Astrocyte of the cerebellum (primary cell): ENCODE measurements around the gene ANKRD13B.

Source experiments
- DNase-seq: peaks from one replicate; pipeline ENCODE4 v3.0.0-alpha.2; 2011; ENCODE audit warnings: low read depth
- H3K4me3 ChIP-seq: 2 replicates; pipeline ENCODE4 v1.5.1; 2011; ENCODE audit warnings: mild to moderate bottlenecking, low read depth, low read length, moderate library complexity
- CTCF ChIP-seq: IDR thresholded peaks from 2 replicates; pipeline ENCODE4 v1.5.1; 2012; ENCODE audit warnings: low read length, low read depth, moderate library complexity, mild to moderate bottlenecking; ENCODE audit errors: missing control alignments
- in situ Hi-C: cut with HindIII; loops from 2 replicates; pipeline ENCODE4 v1.10.0; 2017; ENCODE audit warnings: low sequenced_read_pairs

ANKRD13B gene

DNA sequence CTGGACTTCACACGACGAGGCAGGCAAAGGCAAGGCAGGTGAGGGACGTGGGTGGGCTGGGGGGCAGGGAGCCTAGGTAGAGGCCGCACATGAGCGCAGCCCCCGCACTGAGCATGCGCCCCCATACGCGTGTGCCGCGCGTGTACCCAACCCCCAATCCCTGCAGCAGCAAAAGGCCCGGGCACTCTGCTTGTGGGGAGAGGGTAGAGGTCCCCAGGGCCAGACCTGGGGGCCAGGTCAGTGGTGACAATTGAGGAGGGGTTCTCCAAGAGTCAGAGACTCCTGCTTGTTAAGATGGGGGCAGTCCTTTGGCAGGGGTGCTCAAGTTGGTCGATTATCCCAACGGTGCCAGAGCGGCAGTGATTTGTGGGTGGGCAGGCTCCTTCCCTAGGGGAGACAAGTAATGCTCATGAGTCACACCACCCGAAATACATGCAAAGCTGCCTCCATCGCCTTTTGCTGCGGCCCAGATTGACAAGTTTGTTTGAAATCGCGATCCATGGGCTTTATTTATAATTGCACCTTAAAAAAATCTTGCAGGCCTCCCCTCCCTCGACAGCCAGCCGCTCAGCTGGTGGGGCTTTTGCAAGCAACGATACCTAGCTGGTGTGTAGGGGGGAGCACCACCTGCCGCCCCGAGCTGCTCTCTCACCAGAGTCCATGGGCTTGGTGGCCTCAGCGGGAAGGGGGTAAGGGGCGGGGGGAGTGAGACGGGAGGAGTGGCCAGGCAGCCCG, 2.4 kb upstream of the ANKRD13B start:
- no peak for DNase-seq
- no peak for TF ChIP-seq CTCF
- H3K4me3 ChIP-seq = peak overlapping the region; percentile 44
- in situ Hi-C loops = no loop called here

- TF ChIP-seq CTCF = no peak
- peak overlapping the region; percentile 31 for H3K4me3 ChIP-seq
- no peak for DNase-seq
- in situ Hi-C loops = no loop called here
These were observed 1.7 kb upstream of the ANKRD13B start for GRCh38 chr17:29591146-29591736.

GRCh38 chr17:29591737-29592608, 959 bp upstream of the ANKRD13B start:
- H3K4me3 ChIP-seq = peak overlapping the region; percentile 31
- DNase-seq = no peak
- in situ Hi-C loops = no loop called here

GRCh38 chr17:29593591-29594518, 923 bp downstream of the ANKRD13B start:
- peak; percentile 31 for TF ChIP-seq CTCF
- in situ Hi-C loops = no loop called here
- H3K4me3 ChIP-seq = peak overlapping the region; percentile 47
- DNase-seq = no peak

More at GRCh38 chr17:29591737-29592608, 959 bp upstream of the ANKRD13B start:
- peak; percentile 98 for TF ChIP-seq CTCF

GRCh38 chr17:29594519-29595090, 1.7 kb downstream of the ANKRD13B start:
- TF ChIP-seq CTCF = no peak
- in situ Hi-C loops = no loop called here
- H3K4me3 ChIP-seq = peak overlapping the region; percentile 47

More at GRCh38 chr17:29594519-29595090, 1.7 kb downstream of the ANKRD13B start:
- DNase-seq = no peak
